ENCODE results near the gene PRKD1. TPM values are rescaled to one million over a fixed set of nuclear protein-coding genes. Genes with fewer than 3 reads are reported as not detected.
A peak's percentile ranks its signal among the peaks of the same experiment; 100 is the strongest.

The PRKD1 gene
- total and polyA plus RNA-seq, 2 of the 13 experiments (the other 11 are each of a cell fraction or from before 2014, with no cell fraction given) = 0.22 to 1.3 TPM

DNA sequence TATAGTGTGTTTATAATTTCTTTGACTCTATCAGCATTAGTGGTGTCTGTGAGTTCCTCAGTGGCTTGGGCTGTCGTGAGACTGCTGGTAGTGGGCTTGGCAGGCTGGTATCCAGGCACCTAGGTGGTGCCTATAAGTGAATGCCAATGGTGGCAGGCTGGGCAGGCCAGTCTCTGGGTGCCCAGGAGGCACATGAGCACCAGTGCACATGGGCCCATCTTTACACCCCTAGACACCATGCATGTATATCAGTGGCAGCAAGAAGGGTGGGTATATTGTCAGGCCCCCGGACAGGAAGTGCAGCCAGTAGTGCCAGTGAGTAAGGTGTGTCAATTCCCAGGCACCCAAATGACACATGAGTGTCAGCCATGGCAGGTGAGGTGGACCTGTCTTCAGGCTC, 138.2 kb downstream of the PRKD1 start:
- POLR2A ChIA-PET = no interaction called here
- no peaks in the 10 kb centered on the region for H3K27me3 ChIP-seq (ENCODE audit: control insufficient read depth in 1 of 2, insufficient read depth in 2 of 2, low read length in 2 of 2)
- WGBS (ENCODE audit: low lambda C conversion rate) = 0% methylated on average over 2 of the region's 2 CpGs
- H3K9me3 ChIP-seq (ENCODE audit: low read length) = peaks cover 93% of the 10 kb centered on the region
- CTCF ChIA-PET (ENCODE audit: low intra/inter-chr PET ratio, low total read pairs) = no interaction called here
- H3K36me3 ChIP-seq (replicated peaks in 1 of 2; ENCODE audit: control insufficient read depth in 1 of 2, insufficient read depth in 2 of 2, low read length in 2 of 2) = no peaks in the 10 kb centered on the region
- no peak overlapping the region for H3K4me3 ChIP-seq (replicated peaks in 1 of 3; ENCODE audit: insufficient read depth in 1 of 3, low read depth in 2 of 3, low read length in 3 of 3)
- DNase-seq (ENCODE audit: low spot score) = no peak
- no peak for FAIRE-seq
- no peak for ATAC-seq
- no TSS peak for BruUV-seq (replicated peaks)
- H2AFZ ChIP-seq (ENCODE audit: low read length) = no peak overlapping the region
- no peak overlapping the region for H3K27ac ChIP-seq (ENCODE audit: extremely low read length, insufficient read depth, low read length)
- no peak overlapping the region for H3K9ac ChIP-seq (ENCODE audit: insufficient read depth, low read depth, low read length)
- no peaks in the 10 kb centered on the region for H4K20me1 ChIP-seq (ENCODE audit: insufficient read depth, low read length)
- H3K79me2 ChIP-seq (ENCODE audit: insufficient read depth, low read length) = no peaks in the 10 kb centered on the region
- no peaks in the 10 kb centered on the region for H3K4me1 ChIP-seq (ENCODE audit: insufficient read depth, low read length)
- in situ Hi-C loops (cut with HindIII; ENCODE audit: extremely low pct_ligation_motif_present, low pct_unique_long_range_greater_than_20kb) (no loop called here), intact Hi-C loops (cut with micrococcal nuclease; ENCODE audit: unreplicated experiment) (no loop called here)
- no peak overlapping the region for H3K4me2 ChIP-seq (ENCODE audit: low read depth, low read length)
- TF ChIP-seq MTF2 (CRISPR knock-in tag; IDR thresholded peaks at IDR 0.05; ENCODE audit: borderline replicate concordance) = no peak
- TF ChIP-seq FOXO1 (CRISPR knock-in tag; IDR thresholded peaks at IDR 0.05) = no peak

DNA sequence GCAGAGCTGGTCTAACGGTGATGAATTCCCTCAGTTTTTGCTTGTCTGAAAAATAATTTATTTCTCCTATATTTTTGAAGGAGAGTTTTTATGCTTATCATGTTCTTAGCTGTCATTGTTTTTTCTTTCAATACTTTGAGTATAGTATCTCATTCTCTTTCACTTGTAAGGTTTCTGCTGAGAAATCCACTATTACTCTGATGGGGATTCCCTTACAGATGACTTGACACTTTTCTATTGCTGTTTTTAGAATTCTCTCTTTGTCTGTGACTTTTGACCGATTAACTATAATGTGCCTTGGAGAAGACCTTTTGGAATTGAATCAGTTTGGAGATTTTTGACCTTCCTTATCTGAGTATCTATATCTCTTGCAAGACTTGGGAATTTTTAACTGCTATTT, 139.6 kb downstream of the PRKD1 start:
- Histone ChIP-seq H3K4me1 (ENCODE audit: insufficient read depth, low read length) (no peaks in the 10 kb centered on the region), H3K27me3 (ENCODE audit: control insufficient read depth in 1 of 2, insufficient read depth in 2 of 2, low read length in 2 of 2) (no peaks in the 10 kb centered on the region), H4K20me1 (ENCODE audit: insufficient read depth, low read length) (no peaks in the 10 kb centered on the region), H3K9me3 (ENCODE audit: low read length) (peaks cover 97% of the 10 kb centered on the region), H3K36me3 (replicated peaks in 1 of 2; ENCODE audit: control insufficient read depth in 1 of 2, insufficient read depth in 2 of 2, low read length in 2 of 2) (no peaks in the 10 kb centered on the region), H3K27ac (ENCODE audit: extremely low read length, insufficient read depth, low read length) (no peak overlapping the region), H2AFZ (ENCODE audit: low read length) (no peak overlapping the region), H3K79me2 (ENCODE audit: insufficient read depth, low read length) (no peaks in the 10 kb centered on the region), H3K4me2 (ENCODE audit: low read depth, low read length) (no peak overlapping the region), H3K4me3 (replicated peaks in 1 of 3; ENCODE audit: insufficient read depth in 1 of 3, low read depth in 2 of 3, low read length in 3 of 3) (no peak overlapping the region), H3K9ac (ENCODE audit: insufficient read depth, low read depth, low read length) (no peak overlapping the region)
- intact Hi-C loops (cut with micrococcal nuclease; ENCODE audit: unreplicated experiment) (no loop called here), in situ Hi-C loops (cut with HindIII; ENCODE audit: extremely low pct_ligation_motif_present, low pct_unique_long_range_greater_than_20kb) (no loop called here)
- WGBS (ENCODE audit: low lambda C conversion rate) = 6% methylated on average over 2 of the region's 2 CpGs
- ATAC-seq = no peak
- no TSS peak for BruUV-seq (replicated peaks)
- CTCF ChIA-PET (ENCODE audit: low intra/inter-chr PET ratio, low total read pairs) = no interaction called here
- POLR2A ChIA-PET = no interaction called here
- no peak for DNase-seq (ENCODE audit: low spot score)
- FAIRE-seq = no peak
- TF ChIP-seq MAFF (IDR thresholded peaks at IDR 0.05; ENCODE audit: low read depth, low read length) (0 out of 2 replicates have a peak, but pooled peaks have one; percentile 24), MAFK (conservative IDR thresholded peaks at IDR 0.05 in 1 of 2, IDR thresholded peaks at IDR 0.05 in 1 of 2; ENCODE audit: low read length in 2 of 2) (peak in 1 of 2 experiments; percentile 32; a peak in 2 of 4 replicates), UBTF (CRISPR knock-in tag; IDR thresholded peaks at IDR 0.05) (no peak), NFE2L2 (IDR thresholded peaks at IDR 0.05; ENCODE audit: low read length) (peak; percentile 61; the same call in 1 of the 2 replicates), ATRX (CRISPR knock-in tag; IDR thresholded peaks at IDR 0.05; ENCODE audit: borderline replicate concordance) (no peak), JDP2 (CRISPR knock-in tag; IDR thresholded peaks at IDR 0.05; ENCODE audit: borderline replicate concordance) (no peak)
- TF ChIP-seq, protein P1, sequence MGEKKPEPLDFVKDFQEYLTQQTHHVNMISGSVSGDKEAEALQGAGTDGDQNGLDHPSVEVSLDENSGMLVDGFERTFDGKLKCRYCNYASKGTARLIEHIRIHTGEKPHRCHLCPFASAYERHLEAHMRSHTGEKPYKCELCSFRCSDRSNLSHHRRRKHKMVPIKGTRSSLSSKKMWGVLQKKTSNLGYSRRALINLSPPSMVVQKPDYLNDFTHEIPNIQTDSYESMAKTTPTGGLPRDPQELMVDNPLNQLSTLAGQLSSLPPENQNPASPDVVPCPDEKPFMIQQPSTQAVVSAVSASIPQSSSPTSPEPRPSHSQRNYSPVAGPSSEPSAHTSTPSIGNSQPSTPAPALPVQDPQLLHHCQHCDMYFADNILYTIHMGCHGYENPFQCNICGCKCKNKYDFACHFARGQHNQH (CRISPR knock-in tag; IDR thresholded peaks at IDR 0.05) = no peak
- TF ChIP-seq, protein P2, sequence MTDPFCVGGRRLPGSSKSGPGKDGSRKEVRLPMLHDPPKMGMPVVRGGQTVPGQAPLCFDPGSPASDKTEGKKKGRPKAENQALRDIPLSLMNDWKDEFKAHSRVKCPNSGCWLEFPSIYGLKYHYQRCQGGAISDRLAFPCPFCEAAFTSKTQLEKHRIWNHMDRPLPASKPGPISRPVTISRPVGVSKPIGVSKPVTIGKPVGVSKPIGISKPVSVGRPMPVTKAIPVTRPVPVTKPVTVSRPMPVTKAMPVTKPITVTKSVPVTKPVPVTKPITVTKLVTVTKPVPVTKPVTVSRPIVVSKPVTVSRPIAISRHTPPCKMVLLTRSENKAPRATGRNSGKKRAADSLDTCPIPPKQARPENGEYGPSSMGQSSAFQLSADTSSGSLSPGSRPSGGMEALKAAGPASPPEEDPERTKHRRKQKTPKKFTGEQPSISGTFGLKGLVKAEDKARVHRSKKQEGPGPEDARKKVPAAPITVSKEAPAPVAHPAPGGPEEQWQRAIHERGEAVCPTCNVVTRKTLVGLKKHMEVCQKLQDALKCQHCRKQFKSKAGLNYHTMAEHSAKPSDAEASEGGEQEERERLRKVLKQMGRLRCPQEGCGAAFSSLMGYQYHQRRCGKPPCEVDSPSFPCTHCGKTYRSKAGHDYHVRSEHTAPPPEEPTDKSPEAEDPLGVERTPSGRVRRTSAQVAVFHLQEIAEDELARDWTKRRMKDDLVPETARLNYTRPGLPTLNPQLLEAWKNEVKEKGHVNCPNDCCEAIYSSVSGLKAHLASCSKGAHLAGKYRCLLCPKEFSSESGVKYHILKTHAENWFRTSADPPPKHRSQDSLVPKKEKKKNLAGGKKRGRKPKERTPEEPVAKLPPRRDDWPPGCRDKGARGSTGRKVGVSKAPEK (CRISPR knock-in tag; IDR thresholded peaks at IDR 0.05; ENCODE audit: borderline replicate concordance) = no peak

Data from HepG2 (cell line).